HepG2 (cell line): ENCODE data around the gene ZMYM3.

ENCODE experiments used
- BRCA1 ChIP-seq: sonication (generic); formaldehyde crosslinking; IDR thresholded peaks from 2 replicates; pipeline ENCODE4 v1.4.0; 2020; ENCODE audit warnings: missing genetic modification reagents
- EP300 ChIP-seq, 3 experiments: sonication (generic) in 1 of 3; formaldehyde crosslinking in 1 of 3; IDR thresholded peaks; 2 replicates each; pipeline versions ENCODE4 v1.5.1 to v1.6.1; 2011 to 2020; ENCODE audit warnings: low read depth in 2 of 3, low read length in 2 of 3, borderline replicate concordance in 1 of 3, improper control_type of control experiment in 1 of 3, mild to moderate bottlenecking in 1 of 3, missing genetic modification reagents in 1 of 3, moderate library complexity in 1 of 3
- JUND ChIP-seq: sonication (generic); formaldehyde crosslinking; IDR thresholded peaks from 2 replicates; pipeline ENCODE4 v1.8.0; 2022; ENCODE audit warnings: mild to moderate bottlenecking, missing genetic modification reagents
- KLF16 ChIP-seq, 2 experiments: sonication (generic) in 1 of 2; formaldehyde crosslinking in 1 of 2; IDR thresholded peaks; 2 replicates each; pipeline versions ENCODE4 v1.6.1 to v1.8.0; 2016 to 2023; ENCODE audit warnings: missing genetic modification reagents in 2 of 2, missing compliant biosample characterization in 1 of 2
- PHF20 ChIP-seq: sonication (generic); formaldehyde crosslinking; IDR thresholded peaks from 2 replicates; pipeline ENCODE4 v1.5.0; 2020; ENCODE audit warnings: mild to moderate bottlenecking, missing genetic modification reagents
- SMAD1 ChIP-seq: sonication (generic); formaldehyde crosslinking; IDR thresholded peaks from 2 replicates; pipeline ENCODE4 v1.4.0; 2020; ENCODE audit warnings: missing genetic modification reagents, low read depth, mild to moderate bottlenecking, borderline replicate concordance
- ZC3H13 ChIP-seq: sonication (generic); formaldehyde crosslinking; IDR thresholded peaks from 2 replicates; pipeline ENCODE4 v1.8.1; 2023; ENCODE audit warnings: mild to moderate bottlenecking, missing genetic modification reagents, moderate library complexity
- ZNF124 ChIP-seq: sonication (generic); formaldehyde crosslinking; IDR thresholded peaks from 2 replicates; pipeline ENCODE4 v1.4.0; 2020; ENCODE audit warnings: missing genetic modification reagents
- ZNF44 ChIP-seq: sonication (generic); formaldehyde crosslinking; IDR thresholded peaks from 2 replicates; pipeline ENCODE4 v1.5.1; 2020; ENCODE audit warnings: mild to moderate bottlenecking, missing genetic modification reagents
- ZNF629 ChIP-seq: sonication (generic); formaldehyde crosslinking; conservative IDR thresholded peaks from 2 replicates; pipeline ENCODE4 v1.5.0; 2020; ENCODE audit warnings: missing genetic modification reagents
- ZNF749 ChIP-seq: sonication (generic); formaldehyde crosslinking; IDR thresholded peaks from 2 replicates; pipeline ENCODE4 v1.8.0; 2022; ENCODE audit warnings: mild to moderate bottlenecking, missing genetic modification reagents, moderate library complexity, borderline replicate concordance
- ZSCAN20 ChIP-seq: sonication (generic); formaldehyde crosslinking; IDR thresholded peaks from 2 replicates; pipeline ENCODE4 v1.4.0; 2020; ENCODE audit warnings: missing genetic modification reagents, mild to moderate bottlenecking, borderline replicate concordance
- TF ChIP-seq, protein P1 (sequence below): IDR thresholded peaks from 2 replicates; pipeline ENCODE4 v1.6.1; 2012; ENCODE audit warnings: inconsistent platforms

DNA sequence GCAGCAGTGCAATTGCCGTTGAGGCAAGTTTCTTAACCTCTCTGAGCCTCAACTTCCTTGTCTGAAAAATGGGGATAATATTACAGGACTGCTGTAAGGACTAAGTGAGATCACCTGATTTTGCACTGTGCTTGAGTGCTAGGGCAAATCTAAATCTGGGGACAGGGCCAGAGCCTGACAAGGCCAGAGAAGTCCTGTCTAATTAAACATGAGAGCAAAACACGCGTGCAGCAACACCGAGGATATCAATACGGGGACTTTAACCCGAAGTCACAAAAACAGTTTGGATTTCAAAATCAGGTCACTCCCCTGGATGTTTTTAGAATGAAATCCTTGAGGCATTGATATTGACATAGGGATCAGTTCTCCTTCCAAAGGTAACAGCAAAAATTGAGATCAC lies 36.6 kb downstream of the ZMYM3 start:
- TF ChIP-seq KLF16 (CRISPR knock-in tag; IDR thresholded peaks at IDR 0.05): no peak
- no peak for TF ChIP-seq ZNF749
- peak in 1 of 2 experiments; percentile 72; a peak in 1 of 4 replicates for TF ChIP-seq EP300 (IDR thresholded peaks at IDR 0.05; ENCODE audit: low read depth in 2 of 2, low read length in 2 of 2)
- TF ChIP-seq EP300 (CRISPR knock-in tag; IDR thresholded peaks at IDR 0.05; ENCODE audit: borderline replicate concordance): no peak
- TF ChIP-seq SMAD1 (CRISPR knock-in tag): no peak
- TF ChIP-seq BRCA1 (CRISPR knock-in tag): no peak
- TF ChIP-seq JUND (CRISPR knock-in tag): no peak
- no peak for TF ChIP-seq ZNF44 (CRISPR knock-in tag)
- TF ChIP-seq PHF20 (CRISPR knock-in tag): no peak
- peak; percentile 95 for TF ChIP-seq ZNF629 (CRISPR knock-in tag)
- TF ChIP-seq, protein P1, sequence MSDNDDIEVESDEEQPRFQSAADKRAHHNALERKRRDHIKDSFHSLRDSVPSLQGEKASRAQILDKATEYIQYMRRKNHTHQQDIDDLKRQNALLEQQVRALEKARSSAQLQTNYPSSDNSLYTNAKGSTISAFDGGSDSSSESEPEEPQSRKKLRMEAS: no peak; the same call in 1 of the 2 replicates
- TF ChIP-seq ZNF124 (CRISPR knock-in tag): no peak
- TF ChIP-seq ZC3H13 (CRISPR knock-in tag): no peak
- no peak for TF ChIP-seq ZSCAN20 (CRISPR knock-in tag)
